Measurements from ENCODE around the gene PEX5L. TPM values are rescaled to one million over a fixed set of nuclear protein-coding genes. Genes with fewer than 3 reads are reported as not detected.
A peak's percentile ranks its signal among the peaks of the same experiment; 100 is the strongest.

PEX5L gene
- total and polyA plus RNA-seq, 2 experiments from 2014 or later, result 6.3 to 7.0 TPM

DNA sequence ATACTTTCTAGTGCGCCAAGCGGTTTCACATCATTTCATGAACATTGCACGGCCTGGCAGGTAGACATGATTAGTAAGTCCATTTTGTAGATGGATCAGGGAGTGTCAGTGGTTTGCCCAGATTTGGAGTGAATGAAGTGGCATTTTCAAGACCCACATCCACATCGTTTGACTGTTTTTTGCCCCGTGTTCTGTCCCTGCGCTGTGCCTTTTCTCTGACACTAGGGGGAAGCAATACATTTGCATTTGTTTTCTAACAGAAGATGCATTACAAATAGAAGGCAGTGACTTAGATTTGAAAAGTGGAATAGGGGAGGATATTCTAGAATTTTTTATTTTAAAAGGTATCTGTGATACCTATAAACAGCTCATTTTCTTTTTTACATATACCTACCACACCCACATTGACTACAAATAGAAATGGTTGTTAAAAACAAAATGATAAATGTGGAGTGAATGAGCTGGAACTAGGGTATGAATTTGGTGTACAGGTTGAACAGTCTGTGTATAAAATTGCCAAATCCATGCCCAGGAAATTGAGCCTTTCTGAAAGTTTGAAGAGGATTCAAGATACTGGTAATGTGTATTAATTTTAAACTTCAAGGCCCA, 285.9 kb downstream of the PEX5L start:
- Mint-ChIP-seq H3K4me1 (peaks cover 6% of the 10 kb centered on the region; the same call in 2 of the 3 replicates), H3K27ac (no peak overlapping the region), H3K36me3 (ENCODE audit: low read depth) (peaks cover 6% of the 10 kb centered on the region; the same call in 1 of the 3 replicates), H3K27me3 (ENCODE audit: insufficient read depth, low read depth, poor library complexity) (no peaks in the 10 kb centered on the region), H3K4me3 (no peak overlapping the region), H3K9me3 (no peaks in the 10 kb centered on the region)
- no peak overlapping the region for H3K4me3 ChIP-seq
- H3K4me2 ChIP-seq, result no peak overlapping the region
- no peaks in the 10 kb centered on the region for H3K36me3 ChIP-seq (ENCODE audit: insufficient read depth)
- no peaks in the 10 kb centered on the region for H3K27me3 ChIP-seq (ENCODE audit: insufficient read depth)
- H3K79me2 ChIP-seq (replicated peaks; ENCODE audit: insufficient read depth), result no peaks in the 10 kb centered on the region
- ATAC-seq (no peak; the same call in 2 of the 3 replicates), DNase-seq (ENCODE audit: low spot score) (peak; percentile 59)
- peaks cover 3% of the 10 kb centered on the region; the same call in 1 of the 2 replicates for H3K4me1 ChIP-seq (ENCODE audit: insufficient read depth)
- H4K20me1 ChIP-seq (replicated peaks; ENCODE audit: insufficient read depth), result no peaks in the 10 kb centered on the region
- H3K27ac ChIP-seq (ENCODE audit: low read depth), result no peak overlapping the region
- H3K9me2 ChIP-seq (ENCODE audit: insufficient read depth), result no peaks in the 10 kb centered on the region
- TF ChIP-seq ZNF331 (CRISPR knock-in tag; IDR thresholded peaks at IDR 0.05; ENCODE audit: low read depth) (no peak), POLR2AphosphoS5 (IDR thresholded peaks at IDR 0.05; ENCODE audit: low read depth) (no peak), ZNF114 (CRISPR knock-in tag; IDR thresholded peaks at IDR 0.05) (no peak)
- TF ChIP-seq, protein P1, sequence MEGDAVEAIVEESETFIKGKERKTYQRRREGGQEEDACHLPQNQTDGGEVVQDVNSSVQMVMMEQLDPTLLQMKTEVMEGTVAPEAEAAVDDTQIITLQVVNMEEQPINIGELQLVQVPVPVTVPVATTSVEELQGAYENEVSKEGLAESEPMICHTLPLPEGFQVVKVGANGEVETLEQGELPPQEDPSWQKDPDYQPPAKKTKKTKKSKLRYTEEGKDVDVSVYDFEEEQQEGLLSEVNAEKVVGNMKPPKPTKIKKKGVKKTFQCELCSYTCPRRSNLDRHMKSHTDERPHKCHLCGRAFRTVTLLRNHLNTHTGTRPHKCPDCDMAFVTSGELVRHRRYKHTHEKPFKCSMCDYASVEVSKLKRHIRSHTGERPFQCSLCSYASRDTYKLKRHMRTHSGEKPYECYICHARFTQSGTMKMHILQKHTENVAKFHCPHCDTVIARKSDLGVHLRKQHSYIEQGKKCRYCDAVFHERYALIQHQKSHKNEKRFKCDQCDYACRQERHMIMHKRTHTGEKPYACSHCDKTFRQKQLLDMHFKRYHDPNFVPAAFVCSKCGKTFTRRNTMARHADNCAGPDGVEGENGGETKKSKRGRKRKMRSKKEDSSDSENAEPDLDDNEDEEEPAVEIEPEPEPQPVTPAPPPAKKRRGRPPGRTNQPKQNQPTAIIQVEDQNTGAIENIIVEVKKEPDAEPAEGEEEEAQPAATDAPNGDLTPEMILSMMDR (conservative IDR thresholded peaks at IDR 0.05; ENCODE audit: low read depth in 2 of 2), result peak; percentile 61 to 69
- no peaks in the 10 kb centered on the region for H3F3A ChIP-seq (replicated peaks; ENCODE audit: low read depth)
- no peak overlapping the region for H2AFZ ChIP-seq

- H3K4me3 Mint-ChIP-seq, result no peak overlapping the region
- H3K4me1 Mint-ChIP-seq, result peaks cover 14% of the 10 kb centered on the region; the same call in 2 of the 3 replicates
- Histone ChIP-seq H3K36me3 (ENCODE audit: insufficient read depth) (peaks cover 8% of the 10 kb centered on the region; the same call in 1 of the 2 replicates), H3K4me2 (no peak overlapping the region), H3K4me3 (no peak overlapping the region), H3K79me2 (replicated peaks; ENCODE audit: insufficient read depth) (no peaks in the 10 kb centered on the region), H3F3A (replicated peaks; ENCODE audit: low read depth) (no peaks in the 10 kb centered on the region), H3K4me1 (ENCODE audit: insufficient read depth) (peaks cover 3% of the 10 kb centered on the region; the same call in 1 of the 2 replicates), H2AFZ (no peak overlapping the region), H3K27ac (ENCODE audit: low read depth) (no peak overlapping the region), H3K9me2 (ENCODE audit: insufficient read depth) (no peaks in the 10 kb centered on the region), H4K20me1 (replicated peaks; ENCODE audit: insufficient read depth) (peaks cover 3% of the 10 kb centered on the region; the same call in 1 of the 2 replicates), H3K27me3 (ENCODE audit: insufficient read depth) (no peaks in the 10 kb centered on the region)
- no peak overlapping the region for H3K27ac Mint-ChIP-seq
- H3K36me3 Mint-ChIP-seq (ENCODE audit: low read depth), result peaks cover 23% of the 10 kb centered on the region
- H3K9me3 Mint-ChIP-seq, result no peaks in the 10 kb centered on the region
- DNase-seq (ENCODE audit: low spot score), result no peak
- ATAC-seq, result no peak
- no peaks in the 10 kb centered on the region for H3K27me3 Mint-ChIP-seq (ENCODE audit: insufficient read depth, low read depth, poor library complexity)
- TF ChIP-seq ZNF331 (CRISPR knock-in tag; IDR thresholded peaks at IDR 0.05; ENCODE audit: low read depth) (no peak), NANOG (IDR thresholded peaks at IDR 0.05; ENCODE audit: borderline replicate concordance) (no peak), POLR2AphosphoS5 (IDR thresholded peaks at IDR 0.05; ENCODE audit: low read depth) (no peak), CREB1 (CRISPR knock-in tag; IDR thresholded peaks at IDR 0.05; ENCODE audit: low read depth) (no peak)
- TF ChIP-seq, protein P2, sequence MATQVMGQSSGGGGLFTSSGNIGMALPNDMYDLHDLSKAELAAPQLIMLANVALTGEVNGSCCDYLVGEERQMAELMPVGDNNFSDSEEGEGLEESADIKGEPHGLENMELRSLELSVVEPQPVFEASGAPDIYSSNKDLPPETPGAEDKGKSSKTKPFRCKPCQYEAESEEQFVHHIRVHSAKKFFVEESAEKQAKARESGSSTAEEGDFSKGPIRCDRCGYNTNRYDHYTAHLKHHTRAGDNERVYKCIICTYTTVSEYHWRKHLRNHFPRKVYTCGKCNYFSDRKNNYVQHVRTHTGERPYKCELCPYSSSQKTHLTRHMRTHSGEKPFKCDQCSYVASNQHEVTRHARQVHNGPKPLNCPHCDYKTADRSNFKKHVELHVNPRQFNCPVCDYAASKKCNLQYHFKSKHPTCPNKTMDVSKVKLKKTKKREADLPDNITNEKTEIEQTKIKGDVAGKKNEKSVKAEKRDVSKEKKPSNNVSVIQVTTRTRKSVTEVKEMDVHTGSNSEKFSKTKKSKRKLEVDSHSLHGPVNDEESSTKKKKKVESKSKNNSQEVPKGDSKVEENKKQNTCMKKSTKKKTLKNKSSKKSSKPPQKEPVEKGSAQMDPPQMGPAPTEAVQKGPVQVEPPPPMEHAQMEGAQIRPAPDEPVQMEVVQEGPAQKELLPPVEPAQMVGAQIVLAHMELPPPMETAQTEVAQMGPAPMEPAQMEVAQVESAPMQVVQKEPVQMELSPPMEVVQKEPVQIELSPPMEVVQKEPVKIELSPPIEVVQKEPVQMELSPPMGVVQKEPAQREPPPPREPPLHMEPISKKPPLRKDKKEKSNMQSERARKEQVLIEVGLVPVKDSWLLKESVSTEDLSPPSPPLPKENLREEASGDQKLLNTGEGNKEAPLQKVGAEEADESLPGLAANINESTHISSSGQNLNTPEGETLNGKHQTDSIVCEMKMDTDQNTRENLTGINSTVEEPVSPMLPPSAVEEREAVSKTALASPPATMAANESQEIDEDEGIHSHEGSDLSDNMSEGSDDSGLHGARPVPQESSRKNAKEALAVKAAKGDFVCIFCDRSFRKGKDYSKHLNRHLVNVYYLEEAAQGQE (IDR thresholded peaks at IDR 0.05; ENCODE audit: unreplicated experiment), result no peak
- TF ChIP-seq, protein P3, sequence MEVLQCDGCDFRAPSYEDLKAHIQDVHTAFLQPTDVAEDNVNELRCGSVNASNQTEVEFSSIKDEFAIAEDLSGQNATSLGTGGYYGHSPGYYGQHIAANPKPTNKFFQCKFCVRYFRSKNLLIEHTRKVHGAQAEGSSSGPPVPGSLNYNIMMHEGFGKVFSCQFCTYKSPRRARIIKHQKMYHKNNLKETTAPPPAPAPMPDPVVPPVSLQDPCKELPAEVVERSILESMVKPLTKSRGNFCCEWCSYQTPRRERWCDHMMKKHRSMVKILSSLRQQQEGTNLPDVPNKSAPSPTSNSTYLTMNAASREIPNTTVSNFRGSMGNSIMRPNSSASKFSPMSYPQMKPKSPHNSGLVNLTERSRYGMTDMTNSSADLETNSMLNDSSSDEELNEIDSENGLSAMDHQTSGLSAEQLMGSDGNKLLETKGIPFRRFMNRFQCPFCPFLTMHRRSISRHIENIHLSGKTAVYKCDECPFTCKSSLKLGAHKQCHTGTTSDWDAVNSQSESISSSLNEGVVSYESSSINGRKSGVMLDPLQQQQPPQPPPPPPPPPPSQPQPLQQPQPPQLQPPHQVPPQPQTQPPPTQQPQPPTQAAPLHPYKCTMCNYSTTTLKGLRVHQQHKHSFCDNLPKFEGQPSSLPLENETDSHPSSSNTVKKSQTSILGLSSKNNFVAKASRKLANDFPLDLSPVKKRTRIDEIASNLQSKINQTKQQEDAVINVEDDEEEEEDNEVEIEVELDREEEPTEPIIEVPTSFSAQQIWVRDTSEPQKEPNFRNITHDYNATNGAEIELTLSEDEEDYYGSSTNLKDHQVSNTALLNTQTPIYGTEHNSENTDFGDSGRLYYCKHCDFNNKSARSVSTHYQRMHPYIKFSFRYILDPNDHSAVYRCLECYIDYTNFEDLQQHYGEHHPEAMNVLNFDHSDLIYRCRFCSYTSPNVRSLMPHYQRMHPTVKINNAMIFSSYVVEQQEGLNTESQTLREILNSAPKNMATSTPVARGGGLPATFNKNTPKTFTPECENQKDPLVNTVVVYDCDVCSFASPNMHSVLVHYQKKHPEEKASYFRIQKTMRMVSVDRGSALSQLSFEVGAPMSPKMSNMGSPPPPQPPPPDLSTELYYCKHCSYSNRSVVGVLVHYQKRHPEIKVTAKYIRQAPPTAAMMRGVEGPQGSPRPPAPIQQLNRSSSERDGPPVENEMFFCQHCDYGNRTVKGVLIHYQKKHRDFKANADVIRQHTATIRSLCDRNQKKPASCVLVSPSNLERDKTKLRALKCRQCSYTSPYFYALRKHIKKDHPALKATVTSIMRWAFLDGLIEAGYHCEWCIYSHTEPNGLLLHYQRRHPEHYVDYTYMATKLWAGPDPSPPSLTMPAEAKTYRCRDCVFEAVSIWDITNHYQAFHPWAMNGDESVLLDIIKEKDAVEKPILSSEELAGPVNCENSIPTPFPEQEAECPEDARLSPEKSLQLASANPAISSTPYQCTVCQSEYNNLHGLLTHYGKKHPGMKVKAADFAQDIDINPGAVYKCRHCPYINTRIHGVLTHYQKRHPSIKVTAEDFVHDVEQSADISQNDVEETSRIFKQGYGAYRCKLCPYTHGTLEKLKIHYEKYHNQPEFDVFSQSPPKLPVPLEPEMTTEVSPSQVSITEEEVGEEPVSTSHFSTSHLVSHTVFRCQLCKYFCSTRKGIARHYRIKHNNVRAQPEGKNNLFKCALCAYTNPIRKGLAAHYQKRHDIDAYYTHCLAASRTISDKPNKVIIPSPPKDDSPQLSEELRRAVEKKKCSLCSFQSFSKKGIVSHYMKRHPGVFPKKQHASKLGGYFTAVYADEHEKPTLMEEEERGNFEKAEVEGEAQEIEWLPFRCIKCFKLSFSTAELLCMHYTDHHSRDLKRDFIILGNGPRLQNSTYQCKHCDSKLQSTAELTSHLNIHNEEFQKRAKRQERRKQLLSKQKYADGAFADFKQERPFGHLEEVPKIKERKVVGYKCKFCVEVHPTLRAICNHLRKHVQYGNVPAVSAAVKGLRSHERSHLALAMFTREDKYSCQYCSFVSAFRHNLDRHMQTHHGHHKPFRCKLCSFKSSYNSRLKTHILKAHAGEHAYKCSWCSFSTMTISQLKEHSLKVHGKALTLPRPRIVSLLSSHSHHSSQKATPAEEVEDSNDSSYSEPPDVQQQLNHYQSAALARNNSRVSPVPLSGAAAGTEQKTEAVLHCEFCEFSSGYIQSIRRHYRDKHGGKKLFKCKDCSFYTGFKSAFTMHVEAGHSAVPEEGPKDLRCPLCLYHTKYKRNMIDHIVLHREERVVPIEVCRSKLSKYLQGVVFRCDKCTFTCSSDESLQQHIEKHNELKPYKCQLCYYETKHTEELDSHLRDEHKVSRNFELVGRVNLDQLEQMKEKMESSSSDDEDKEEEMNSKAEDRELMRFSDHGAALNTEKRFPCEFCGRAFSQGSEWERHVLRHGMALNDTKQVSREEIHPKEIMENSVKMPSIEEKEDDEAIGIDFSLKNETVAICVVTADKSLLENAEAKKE (CRISPR knock-in tag; IDR thresholded peaks at IDR 0.05), result no peak
These were observed 291.0 kb downstream of the PEX5L start for GRCh38 chr3:179745716-179746115.
